Brain pericyte (primary cell): ENCODE measurements around the gene SLK.

Experiments used
- DNase-seq: peaks from one replicate; pipeline ENCODE4 v3.0.0-alpha.2; 2012; ENCODE audit warnings: low read depth, low spot score

SLK gene

GRCh38 chr10:103990121-103990520, 23.2 kb downstream of the SLK start:
- no peak for DNase-seq

- no peak for DNase-seq
Measured at GRCh38 chr10:103990531-103990930, 23.6 kb downstream of the SLK start.

GRCh38 chr10:103991393-103992128, 24.6 kb downstream of the SLK start:
- DNase-seq, result no peak

GRCh38 chr10:103995134-103995533, 28.2 kb downstream of the SLK start:
- DNase-seq, result no peak

DNA sequence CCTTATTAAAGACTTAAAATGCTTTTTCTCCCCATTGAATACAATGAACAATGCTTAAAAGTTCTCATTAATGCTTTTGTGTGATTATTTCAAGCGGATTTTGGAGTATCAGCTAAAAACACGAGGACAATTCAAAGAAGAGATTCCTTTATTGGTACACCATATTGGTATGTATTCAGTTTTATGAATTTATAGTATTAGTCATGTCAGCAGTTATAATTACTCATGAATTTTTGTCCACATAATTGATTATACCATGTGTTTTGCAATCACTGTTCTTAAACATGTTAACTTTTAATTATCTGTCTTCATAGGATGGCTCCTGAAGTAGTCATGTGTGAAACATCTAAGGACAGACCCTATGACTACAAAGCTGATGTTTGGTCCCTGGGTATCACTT, 31.9 kb downstream of the SLK start:
- no peak for DNase-seq

DNA sequence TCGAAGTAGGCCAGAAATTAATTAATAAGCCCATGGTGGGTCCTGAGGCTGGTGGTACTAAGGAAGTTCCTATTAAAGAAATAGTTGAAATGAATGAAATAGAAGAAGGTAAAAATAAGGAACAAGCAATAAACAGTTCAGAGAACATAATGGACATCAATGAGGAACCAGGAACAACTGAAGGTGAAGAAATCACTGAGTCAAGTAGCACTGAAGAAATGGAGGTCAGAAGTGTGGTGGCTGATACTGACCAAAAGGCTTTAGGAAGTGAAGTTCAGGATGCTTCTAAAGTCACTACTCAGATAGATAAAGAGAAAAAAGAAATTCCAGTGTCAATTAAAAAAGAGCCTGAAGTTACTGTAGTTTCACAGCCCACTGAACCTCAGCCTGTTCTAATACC, 36.0 kb downstream of the SLK start:
- DNase-seq, result no peak

GRCh38 chr10:104005172-104005863, 38.4 kb downstream of the SLK start:
- DNase-seq, result no peak

GRCh38 chr10:104011904-104012303, 45.0 kb downstream of the SLK start:
- no peak for DNase-seq

- no peak for DNase-seq
Measured at GRCh38 chr10:104013489-104013888, 46.5 kb downstream of the SLK start.

DNA sequence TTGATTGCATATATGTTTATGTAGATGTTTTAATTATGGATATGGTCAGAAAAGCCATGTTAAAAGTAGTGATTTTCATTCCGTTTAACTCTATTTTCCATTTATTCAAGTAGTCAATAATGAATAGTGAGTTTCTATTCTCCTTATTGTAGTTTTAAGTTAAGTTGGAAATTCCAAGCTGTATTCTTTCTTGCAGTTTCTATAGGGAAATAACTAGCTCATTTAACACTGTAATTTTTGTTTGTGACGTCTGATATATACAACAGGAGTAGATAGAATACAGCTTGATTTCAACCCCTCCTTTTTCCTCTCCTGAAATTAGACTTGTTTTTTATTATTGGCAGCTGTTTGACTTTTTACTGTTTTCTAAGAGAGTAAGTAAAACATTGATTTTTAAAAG, 47.2 kb downstream of the SLK start:
- no peak for DNase-seq

DNA sequence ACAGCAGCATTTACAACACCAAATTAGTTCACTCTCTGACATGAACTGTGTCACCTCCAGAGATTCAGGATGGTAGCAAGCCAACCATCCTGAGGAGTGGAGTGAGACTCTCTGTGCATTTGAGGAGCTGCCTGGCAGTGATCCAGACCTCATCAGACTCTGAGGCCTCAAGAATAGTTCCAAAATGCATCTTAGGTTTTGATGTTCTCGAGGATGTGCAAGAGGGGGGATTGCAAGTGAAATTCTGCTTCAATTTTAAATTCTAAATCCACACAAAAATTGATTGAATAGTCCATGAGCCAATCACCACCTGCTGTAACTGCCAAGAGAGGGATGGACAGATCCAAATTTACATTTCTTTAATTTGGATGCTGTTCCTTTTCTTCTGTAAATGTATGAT, 49.7 kb downstream of the SLK start:
- DNase-seq, result no peak

DNA sequence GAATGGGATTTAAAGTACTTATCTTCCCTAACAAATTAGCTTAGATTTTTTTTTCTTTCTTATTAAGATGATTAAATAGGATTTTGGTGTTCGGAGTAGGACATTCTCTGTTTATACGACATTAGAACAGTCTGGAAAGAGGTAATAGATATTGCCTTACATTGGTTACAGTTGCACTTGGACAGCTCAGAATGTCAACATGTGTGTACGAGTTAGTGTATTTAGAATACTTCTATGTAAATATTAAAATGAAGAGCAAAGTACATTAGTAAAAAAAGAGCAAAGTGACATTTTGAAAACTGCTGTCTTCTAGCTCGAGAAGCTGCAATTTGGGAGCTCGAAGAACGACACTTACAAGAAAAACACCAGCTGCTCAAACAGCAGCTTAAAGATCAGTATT, 51.5 kb downstream of the SLK start:
- DNase-seq, result no peak

GRCh38 chr10:104020020-104020419, 53.1 kb downstream of the SLK start:
- no peak for DNase-seq

- no peak for DNase-seq
Measured at GRCh38 chr10:104021246-104021645, 54.3 kb downstream of the SLK start.

DNA sequence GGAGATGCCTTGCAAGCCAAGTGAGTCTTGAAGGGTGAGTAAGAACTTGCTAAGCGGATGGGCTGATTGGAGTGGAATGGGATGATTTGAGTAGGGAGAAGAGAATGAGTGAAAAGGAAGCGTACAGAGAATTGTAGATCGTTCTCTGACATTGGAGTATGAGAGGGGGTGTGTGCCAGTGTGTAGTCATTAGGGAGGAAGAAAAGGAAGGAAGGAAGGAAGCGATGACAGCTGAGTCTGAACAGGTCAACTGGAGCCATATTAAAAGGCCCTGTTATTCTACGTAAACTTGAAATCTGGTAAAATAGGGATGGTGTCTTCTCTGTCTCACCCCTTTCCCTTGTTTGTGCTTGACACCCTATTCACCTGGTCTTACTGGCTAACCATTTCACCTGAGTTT, 55.1 kb downstream of the SLK start:
- no peak for DNase-seq

- DNase-seq, result no peak
Measured at GRCh38 chr10:104025524-104025923, 58.6 kb downstream of the SLK start.

DNA sequence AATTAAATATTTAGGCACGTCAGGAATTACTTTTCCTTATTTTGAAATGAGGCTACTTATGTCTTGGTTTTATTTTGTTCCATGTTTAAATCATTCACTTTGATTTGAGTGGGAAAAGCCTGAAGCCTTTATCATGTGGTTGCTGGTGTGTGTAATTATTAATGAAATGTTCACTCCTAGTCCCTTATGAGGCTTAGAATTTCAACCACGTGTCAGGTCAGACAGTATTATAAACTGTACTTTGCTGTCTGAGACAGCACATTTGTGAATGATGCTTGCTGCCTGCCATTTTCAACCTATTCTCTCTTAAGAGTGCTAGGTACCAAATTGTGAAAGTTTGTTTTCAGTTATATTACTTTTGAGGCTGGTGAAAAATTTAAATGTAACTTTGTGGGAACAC, 59.8 kb downstream of the SLK start:
- DNase-seq, result no peak

- DNase-seq, result no peak
Measured at GRCh38 chr10:104028146-104028545, 61.2 kb downstream of the SLK start.

- DNase-seq, result no peak
Measured at GRCh38 chr10:104028823-104029520, 62.0 kb downstream of the SLK start.

- DNase-seq, result no peak
Measured at GRCh38 chr10:104029521-104029860, 62.6 kb downstream of the SLK start.

DNA sequence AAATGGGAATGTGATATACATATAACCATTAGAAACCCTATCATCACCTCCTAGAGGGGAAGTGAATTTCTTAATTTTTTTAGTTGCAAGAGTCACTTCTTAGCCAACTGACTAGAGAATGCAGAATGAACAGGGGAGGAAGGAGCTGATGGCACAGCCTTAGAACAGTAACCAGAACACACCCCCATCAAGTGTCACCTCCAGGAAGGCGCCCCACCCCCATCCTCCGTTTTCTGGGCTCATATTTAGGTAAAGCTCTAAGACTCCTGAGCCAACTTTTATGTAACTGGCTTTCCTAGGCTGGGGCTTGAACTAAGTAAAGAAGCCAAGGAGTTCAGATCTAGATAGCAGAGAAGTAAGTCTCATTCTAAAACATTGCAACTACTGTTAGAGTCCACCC, 64.7 kb downstream of the SLK start:
- no peak for DNase-seq

DNA sequence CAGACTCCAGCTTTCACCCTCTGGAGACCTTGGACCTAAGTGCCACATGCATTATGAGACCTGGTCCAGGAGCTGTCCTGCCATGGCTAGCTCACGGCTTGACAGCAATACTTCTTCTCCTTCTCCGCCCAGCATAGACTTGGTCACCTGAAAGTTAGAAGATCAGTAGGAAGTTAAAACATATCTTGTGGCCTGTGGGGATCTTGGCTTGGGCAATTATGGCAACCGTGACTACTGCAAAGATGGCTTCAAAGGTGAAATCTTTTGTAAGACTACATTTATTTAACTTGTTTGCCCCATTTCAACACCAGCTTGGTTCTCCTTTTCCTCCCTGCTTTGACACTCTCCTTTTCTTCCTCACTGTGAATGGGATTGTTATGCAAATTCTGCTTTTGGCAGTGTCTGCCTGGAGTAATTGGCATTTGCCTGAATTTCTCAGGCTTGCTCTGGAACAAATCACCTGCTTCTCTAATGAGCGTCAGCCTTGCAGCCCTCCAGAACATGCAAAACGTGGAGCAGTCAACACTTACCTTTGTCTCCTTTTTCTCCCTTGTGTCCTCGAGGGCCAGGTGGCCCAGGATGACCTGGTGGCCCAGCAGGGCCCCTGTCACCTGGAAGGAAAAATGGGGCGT, 65.3 kb downstream of the SLK start:
- no peak for DNase-seq
